Smooth muscle cell (in vitro differentiated cells): ENCODE results near the gene SCNN1A. TPM values are rescaled to one million over a fixed set of nuclear protein-coding genes. Genes with fewer than 3 reads are reported as not detected.

Experiments used
- DNase-seq: peaks from one replicate; lab custom pipeline; 2025; ENCODE audit not compliant: unreplicated experiment; lab: John Stamatoyannopoulos, UW
- H2AFZ ChIP-seq: fragments of 200-600 bp; sonication (generic); 2 replicates; pipeline ENCODE4 v1.6.0; 2016; ENCODE audit warnings: antibody characterized with exemption, low read depth, mild to moderate bottlenecking
- H3F3A ChIP-seq: fragments of 200-600 bp; sonication (generic); 2 replicates; pipeline ENCODE4 v1.6.0; 2017; ENCODE audit warnings: antibody characterized with exemption, low read depth
- H3K27ac ChIP-seq: fragments of 200-600 bp; sonication (generic); 2 replicates; pipeline ENCODE4 v1.5.1; 2016; ENCODE audit warnings: low read depth, mild to moderate bottlenecking
- H3K27me3 ChIP-seq: fragments of 200-600 bp; sonication (generic); 2 replicates; pipeline ENCODE4 v1.6.1; 2016; ENCODE audit warnings: low read depth, mild to moderate bottlenecking
- H3K36me3 ChIP-seq: fragments of 200-600 bp; sonication (generic); 2 replicates; pipeline ENCODE4 v1.5.1; 2016; ENCODE audit warnings: low read depth
- H3K4me1 ChIP-seq: fragments of 200-600 bp; sonication (generic); 2 replicates; pipeline ENCODE4 v1.5.1; 2016; ENCODE audit warnings: low read depth
- H3K4me2 ChIP-seq: fragments of 200-600 bp; sonication (generic); 2 replicates; pipeline ENCODE4 v1.6.0; 2016; ENCODE audit warnings: mild to moderate bottlenecking
- H3K4me3 ChIP-seq: fragments of 200-600 bp; sonication (generic); 2 replicates; pipeline ENCODE4 v1.5.1; 2016; ENCODE audit warnings: mild to moderate bottlenecking
- H3K79me2 ChIP-seq: fragments of 200-600 bp; sonication (generic); 2 replicates; pipeline ENCODE4 v1.6.0; 2016; ENCODE audit warnings: low read depth, mild to moderate bottlenecking
- H3K9ac ChIP-seq: fragments of 200-600 bp; sonication (generic); 2 replicates; pipeline ENCODE4 v1.6.0; 2016; ENCODE audit warnings: low read depth
- H3K9me3 ChIP-seq: fragments of 200-600 bp; sonication (generic); replicated peaks from 2 replicates; pipeline ENCODE4 v1.5.1; 2016; ENCODE audit warnings: low read depth
- H4K20me1 ChIP-seq: fragments of 200-600 bp; sonication (generic); 2 replicates; pipeline ENCODE4 v1.6.0; 2016; ENCODE audit warnings: low read depth
- CTCF ChIP-seq: fragments of 200-600 bp; sonication (generic); IDR thresholded peaks from 2 replicates; pipeline ENCODE4 v1.5.1; 2017; ENCODE audit warnings: borderline replicate concordance, mild to moderate bottlenecking, antibody characterized with exemption; ENCODE audit not compliant: insufficient read depth, poor library complexity, severe bottlenecking
- WGBS: methylation state at CpG from one replicate; pipeline ENCODE4 v1.1.7; 2016; ENCODE audit warnings: low lambda C conversion rate; 5-methylcytosine and 5-hydroxymethylcytosine counted together
- polyA plus RNA-seq: library from polyadenylated mRNA; unstranded; fragments of >200 nt; fragmentation: Nextera tagmentation; extraction: Ambion mirVana; gene quantifications from 2 replicates; pipeline ENCODE4 v1.2.1, GENCODE V29; 2016
- total RNA-seq: library from RNA; depleted of rRNA; stranded (reverse); fragments of >200 nt; gene quantifications from 2 replicates; pipeline ENCODE4 v1.2.3, GENCODE V29; 2014

Gene SCNN1A
- total and polyA plus RNA-seq, 2 experiments from 2014 or later: 0.57 to 1.3 TPM

DNA sequence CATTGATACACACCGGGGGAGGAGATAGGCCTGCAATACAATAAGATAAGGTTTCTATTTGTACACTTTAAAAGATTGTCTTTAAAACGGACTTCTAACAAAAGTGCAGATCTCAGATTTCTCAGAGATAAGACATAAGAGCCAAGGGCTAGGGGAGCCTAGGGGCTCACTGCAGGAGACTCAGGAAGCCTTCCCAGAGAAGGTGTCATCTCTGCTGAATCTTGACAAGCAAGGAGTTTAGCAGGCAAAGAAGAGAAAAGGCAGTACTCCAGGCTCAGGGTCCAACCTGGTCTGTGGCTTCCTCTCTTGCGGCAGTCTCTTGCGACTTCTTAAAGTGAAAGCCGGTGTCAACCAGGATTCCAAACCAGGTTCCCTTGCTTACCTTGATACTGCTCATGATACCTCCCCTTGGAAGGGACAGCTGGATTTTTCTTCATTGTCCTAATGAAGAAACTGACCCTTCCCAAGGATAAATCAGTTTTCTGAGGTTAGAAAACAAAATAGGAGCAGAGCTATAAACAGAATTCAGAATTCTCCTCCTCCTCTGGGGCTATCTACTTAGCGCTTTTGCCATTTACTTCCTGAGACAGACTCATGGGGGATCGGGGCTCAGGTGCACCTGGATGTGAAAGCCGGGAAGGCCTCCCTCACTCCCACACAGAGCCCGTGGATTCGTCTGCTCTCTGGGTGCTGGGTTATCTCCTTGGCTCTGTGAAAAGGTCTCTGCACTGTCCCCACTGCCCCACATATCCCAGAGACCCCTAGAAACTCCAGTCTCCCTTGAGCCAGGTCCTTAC is 1.7 kb upstream of the SCNN1A start:
- H3K4me3 ChIP-seq: no peak overlapping the region
- no peak overlapping the region for H3K27ac ChIP-seq
- TF ChIP-seq CTCF: no peak
- H4K20me1 ChIP-seq: no peaks in the 10 kb centered on the region
- H3K9ac ChIP-seq: no peak overlapping the region
- H3K27me3 ChIP-seq: no peaks in the 10 kb centered on the region
- peak overlapping the region; percentile 6 for H2AFZ ChIP-seq
- H3K4me1 ChIP-seq: peaks cover 47% of the 10 kb centered on the region
- peaks cover 4% of the 10 kb centered on the region for H3F3A ChIP-seq
- H3K79me2 ChIP-seq: no peaks in the 10 kb centered on the region
- DNase-seq: no peak
- WGBS: 73% methylated on average over 10 of the region's 10 CpGs
- peak overlapping the region; percentile 13 for H3K4me2 ChIP-seq
- no peaks in the 10 kb centered on the region for H3K9me3 ChIP-seq
- no peaks in the 10 kb centered on the region for H3K36me3 ChIP-seq

- peak; percentile 30 for TF ChIP-seq CTCF
- peak overlapping the region; percentile 6 for H2AFZ ChIP-seq
- no peak overlapping the region for H3K4me3 ChIP-seq
- H3K9me3 ChIP-seq: no peaks in the 10 kb centered on the region
- no peak overlapping the region for H3K27ac ChIP-seq
- H3K36me3 ChIP-seq: no peaks in the 10 kb centered on the region
- H3K9ac ChIP-seq: no peak overlapping the region
- H4K20me1 ChIP-seq: no peaks in the 10 kb centered on the region
- DNase-seq: no peak
- no peaks in the 10 kb centered on the region for H3K79me2 ChIP-seq
- 35% methylated on average over 19 of the region's 19 CpGs for WGBS
- peaks cover 9% of the 10 kb centered on the region for H3F3A ChIP-seq
- no peaks in the 10 kb centered on the region for H3K27me3 ChIP-seq
- H3K4me2 ChIP-seq: peak overlapping the region; percentile 13
- peaks cover 53% of the 10 kb centered on the region for H3K4me1 ChIP-seq
Measured at GRCh38 chr12:6376079-6376869, 911 bp upstream of the SCNN1A start.

- no peak overlapping the region for H2AFZ ChIP-seq
- no peak for TF ChIP-seq CTCF
- no peak overlapping the region for H3K4me3 ChIP-seq
- no peaks in the 10 kb centered on the region for H3K79me2 ChIP-seq
- DNase-seq: no peak
- no peaks in the 10 kb centered on the region for H3K27me3 ChIP-seq
- 73% methylated on average over 5 of the region's 7 CpGs for WGBS
- H3K4me2 ChIP-seq: no peak overlapping the region
- H3F3A ChIP-seq: peaks cover 9% of the 10 kb centered on the region
- no peak overlapping the region for H3K27ac ChIP-seq
- no peaks in the 10 kb centered on the region for H3K9me3 ChIP-seq
- no peak overlapping the region for H3K9ac ChIP-seq
- no peaks in the 10 kb centered on the region for H4K20me1 ChIP-seq
- peaks cover 51% of the 10 kb centered on the region for H3K4me1 ChIP-seq
- H3K36me3 ChIP-seq: no peaks in the 10 kb centered on the region
Measured at GRCh38 chr12:6374786-6375160, 590 bp downstream of the SCNN1A start.
